HT-29 (cell line): Measurements from ENCODE around the gene AP3S2. TPM values are rescaled to one million over a fixed set of nuclear protein-coding genes. Genes with fewer than 3 reads are reported as not detected.
"Not testable (repeated sequence)": the region's sequence is repeated elsewhere in the genome, so short reads cannot be mapped to it uniquely, and the experiment has no call there.

ENCODE experiments used
- DNase-seq: peaks from one replicate; pipeline ENCODE4 v3.0.0-alpha.2; 2015; ENCODE audit warnings: low spot score
- total RNA-seq: library from RNA; depleted of rRNA; stranded (reverse); fragments of >200 nt; shearing (Covaris generic); gene quantifications from 2 replicates; pipeline ENCODE4 v1.2.3, GENCODE V29; 2014

The AP3S2 gene
- total RNA-seq, 1 experiment from 2014 or later, result 36.2 TPM

DNA sequence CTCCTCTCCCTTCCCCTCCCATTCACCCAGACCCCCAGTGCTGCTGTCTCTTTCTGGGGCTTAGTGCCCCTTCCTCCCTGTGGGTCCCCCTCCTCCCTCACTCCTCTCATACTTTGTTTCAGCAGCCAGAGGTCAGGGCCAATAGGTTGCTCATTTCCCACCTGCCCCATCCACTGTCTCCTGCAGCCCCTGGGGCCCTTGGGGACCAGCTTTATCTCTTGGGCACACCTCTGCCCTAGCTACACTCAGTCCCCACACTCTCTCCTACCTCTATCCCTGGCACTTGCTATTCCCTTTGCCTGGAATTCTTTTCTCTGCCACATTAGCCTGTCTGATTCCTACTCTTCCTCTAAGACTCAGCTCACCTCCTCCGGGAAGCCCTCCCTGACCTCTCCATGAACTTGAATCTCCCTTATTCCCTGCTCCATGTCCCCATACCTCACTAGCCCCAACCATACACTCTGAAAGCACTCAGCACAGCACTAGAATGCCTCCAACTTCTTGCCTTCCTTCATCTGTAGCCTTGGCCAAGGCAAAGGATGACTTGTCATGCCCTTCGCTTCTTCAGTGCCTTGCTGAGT lies 93.8 kb downstream of the AP3S2 start:
- no peak for DNase-seq

DNA sequence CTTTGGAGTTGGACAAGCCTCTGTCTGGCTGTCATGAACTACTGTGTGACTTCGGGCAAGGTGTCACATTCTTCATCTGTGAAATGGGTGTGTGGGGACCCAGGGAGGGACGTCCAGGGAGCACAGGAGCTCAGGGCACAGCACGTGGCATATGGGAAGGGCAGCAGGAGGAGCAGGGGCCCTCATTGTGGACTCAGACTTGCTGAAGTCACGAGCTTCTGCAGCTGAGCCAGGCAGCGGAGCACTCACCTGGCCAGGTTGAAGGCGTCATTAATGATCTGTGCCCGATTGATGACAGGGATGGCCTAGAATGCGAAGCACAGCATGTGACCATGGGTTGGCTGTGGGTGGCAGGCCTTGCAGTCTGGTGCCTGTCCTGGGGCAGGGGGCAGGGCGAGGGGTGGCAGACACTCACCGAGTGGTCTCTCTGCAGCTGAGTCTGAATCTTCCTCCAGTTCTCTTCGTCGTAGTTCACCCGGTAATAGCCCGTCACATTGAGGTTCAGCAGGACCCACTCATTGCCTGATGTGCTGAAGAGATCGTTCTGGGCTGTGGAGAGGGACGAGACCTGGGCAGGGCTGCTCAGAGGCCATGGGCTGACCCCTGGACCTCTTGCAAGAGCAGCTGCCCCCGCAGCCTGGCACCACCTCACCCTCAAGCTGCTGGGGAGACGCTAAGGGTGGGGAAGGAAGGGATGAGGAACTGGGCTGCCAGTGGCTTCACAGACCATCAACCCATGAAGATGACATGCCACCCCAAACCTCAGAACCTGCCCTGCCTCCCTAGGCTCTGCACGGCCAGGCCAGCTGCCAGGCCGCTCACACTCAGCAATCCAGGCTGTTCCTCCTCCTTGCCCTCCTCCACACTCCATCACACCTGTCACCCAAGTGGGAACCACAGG lies 94.5 kb downstream of the AP3S2 start:
- DNase-seq, result no peak

DNA sequence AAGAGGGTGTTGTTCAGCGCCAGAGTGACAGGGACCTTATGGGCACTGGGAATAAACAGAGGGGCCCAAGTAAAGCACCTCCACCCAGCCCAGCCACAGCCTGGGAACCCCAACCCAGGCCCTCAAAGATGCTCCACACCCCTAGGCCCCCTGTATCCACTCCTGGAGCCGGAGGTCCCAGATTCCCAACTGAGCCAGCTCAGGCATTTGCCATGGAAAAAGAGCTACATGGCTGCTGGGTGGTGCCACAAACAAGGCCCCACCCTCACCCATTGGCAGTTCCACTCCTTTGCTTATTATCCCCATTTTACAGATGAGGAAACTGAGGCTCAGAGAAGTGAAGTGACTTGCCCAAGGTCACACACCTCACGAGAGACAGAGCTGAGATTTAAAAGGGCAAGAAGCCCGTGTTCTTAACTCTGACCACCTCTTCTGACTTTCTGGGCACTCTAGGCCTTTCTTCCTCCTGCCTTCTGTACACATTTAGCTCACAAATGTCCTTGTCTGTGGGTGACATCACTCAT lies 96.1 kb downstream of the AP3S2 start:
- no peak for DNase-seq

DNA sequence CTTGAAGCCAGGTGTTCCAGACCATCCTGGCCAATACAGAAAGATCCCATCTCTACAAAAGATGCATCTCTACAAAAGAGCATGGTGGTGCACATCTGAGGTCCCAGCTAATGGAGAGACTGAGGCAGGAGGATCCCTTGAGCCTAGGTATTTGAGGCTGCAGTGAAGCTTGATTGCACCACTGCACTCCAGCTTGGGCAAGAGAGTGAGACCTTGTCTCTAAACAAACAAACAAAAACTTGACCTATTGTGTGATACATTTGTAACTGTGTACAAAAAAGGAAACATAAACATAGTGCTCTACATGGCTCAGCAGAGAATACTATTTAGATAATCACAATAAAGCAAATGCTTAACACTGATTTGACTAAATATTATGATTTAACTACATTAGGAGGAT lies 97.8 kb downstream of the AP3S2 start:
- DNase-seq, result no peak

DNA sequence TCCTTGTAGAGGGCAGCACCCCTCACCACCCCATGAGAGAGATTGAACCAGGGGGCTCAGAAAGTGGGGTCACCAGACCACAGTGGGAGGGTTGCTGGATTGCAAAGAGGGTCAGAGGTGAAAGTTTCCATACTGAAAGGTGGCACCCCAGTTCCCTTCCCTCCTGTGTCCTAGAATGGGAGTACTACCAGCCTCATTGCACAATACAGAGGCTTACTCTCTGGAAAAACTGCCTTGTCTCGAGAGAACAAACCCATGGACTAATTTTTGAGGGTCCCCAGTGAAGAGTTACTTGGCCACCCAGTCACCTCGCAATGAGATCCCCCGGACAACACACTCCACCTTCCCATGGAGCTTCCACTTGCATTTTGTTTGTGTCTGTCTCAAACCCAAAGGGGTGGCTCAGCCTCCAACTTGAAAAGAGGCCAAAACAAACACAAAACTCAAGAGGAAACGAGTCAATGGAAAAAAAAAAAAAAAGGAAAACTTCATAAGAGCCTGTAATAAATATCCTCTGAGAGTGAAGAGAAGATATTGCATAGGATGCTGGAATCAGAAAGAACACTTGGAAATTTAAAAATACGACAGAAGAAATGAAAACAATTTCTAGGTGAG lies 99.1 kb downstream of the AP3S2 start:
- no peak for DNase-seq

DNA sequence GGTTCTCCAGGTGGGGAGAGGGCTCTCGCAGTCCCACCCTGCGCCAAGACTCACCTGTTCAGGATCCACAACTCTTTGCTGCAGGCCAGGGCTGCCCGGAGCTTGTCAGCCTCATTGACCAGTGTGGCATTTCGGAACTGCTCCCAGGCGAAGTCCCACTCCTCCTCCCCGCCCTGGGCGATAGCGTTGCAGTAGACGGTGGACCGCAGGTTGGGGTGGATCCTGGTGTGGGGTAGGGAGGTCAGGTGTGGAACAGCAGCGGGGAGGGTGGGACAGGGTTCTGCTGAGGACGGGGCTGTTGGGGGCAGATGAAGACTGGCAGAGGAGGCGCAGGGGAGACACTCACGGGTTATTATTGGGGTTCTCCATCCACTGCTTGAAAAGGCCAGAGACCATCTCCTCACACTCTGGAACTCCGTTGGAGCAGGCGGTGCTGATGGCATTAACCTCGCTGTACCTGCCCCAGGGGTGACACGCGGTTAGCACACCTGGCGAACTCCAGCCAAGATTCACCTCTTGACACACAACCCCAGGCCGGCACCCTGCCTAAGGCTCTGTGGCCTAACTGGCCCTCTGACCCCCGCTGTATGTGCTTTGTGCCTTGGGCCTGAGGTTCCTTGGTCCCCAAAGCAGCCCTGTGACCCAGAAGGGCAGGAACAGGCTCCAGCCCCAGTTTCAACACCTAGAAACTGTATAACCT lies 101.5 kb downstream of the AP3S2 start:
- DNase-seq, result no peak

DNA sequence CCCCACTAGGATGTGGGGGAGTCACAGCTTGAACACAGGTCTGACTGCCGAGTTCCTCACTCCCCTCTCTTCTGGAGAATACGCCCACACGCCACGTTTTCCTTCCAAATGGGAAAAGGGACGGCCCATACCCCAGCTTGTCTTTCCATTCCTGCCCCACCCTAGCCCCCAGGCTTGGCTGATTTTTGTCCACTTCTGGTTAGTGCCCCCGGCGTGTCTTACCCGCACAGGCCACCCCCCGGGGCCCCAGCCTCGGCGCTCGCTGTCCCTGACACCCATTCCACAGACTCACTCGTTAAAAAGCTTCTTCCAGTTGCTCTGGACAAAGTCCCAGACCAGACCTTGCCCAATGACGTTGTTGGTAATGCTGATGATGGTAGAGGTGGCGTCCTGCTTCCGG lies 103.1 kb downstream of the AP3S2 start:
- DNase-seq, result no peak

DNA sequence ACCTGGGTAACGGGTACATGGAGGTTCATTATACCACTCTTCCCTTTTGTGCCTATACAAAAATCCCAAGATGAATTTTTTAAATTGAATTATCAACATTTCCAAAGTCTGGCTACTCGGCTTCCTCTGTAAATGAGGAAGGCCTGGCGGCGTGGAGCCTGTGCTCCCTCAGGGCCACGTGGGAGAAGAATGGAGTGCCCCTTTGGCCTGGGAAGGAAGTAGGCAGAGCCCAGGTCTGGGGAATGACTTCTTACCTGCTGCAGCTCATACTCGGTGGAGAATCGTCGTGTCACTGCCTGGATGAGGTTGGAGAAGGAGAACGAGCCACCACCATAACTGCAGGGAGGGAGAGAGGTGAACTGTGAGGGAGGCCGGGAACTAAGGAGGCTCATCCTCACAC lies 103.6 kb downstream of the AP3S2 start:
- no peak for DNase-seq

DNA sequence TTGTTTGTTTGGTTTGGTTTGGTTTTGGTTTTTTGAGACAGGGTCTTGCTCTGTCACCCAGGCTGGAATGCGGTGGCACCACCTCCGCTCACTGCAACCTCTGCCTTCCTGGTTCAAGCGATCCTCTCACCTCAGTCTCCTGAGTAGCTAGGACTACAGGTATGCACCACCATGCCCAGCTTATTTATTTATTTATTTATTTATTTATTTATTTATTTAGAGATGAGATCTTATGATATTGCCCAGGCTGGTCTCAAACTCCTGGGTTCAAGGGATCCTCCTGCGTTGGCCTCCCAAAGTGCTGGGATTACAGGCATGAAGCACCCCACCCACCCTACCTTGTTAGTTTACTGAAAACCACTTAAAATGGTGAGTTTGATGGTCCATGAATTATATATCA lies 105.2 kb downstream of the AP3S2 start:
- not testable (repeated sequence) for DNase-seq

DNA sequence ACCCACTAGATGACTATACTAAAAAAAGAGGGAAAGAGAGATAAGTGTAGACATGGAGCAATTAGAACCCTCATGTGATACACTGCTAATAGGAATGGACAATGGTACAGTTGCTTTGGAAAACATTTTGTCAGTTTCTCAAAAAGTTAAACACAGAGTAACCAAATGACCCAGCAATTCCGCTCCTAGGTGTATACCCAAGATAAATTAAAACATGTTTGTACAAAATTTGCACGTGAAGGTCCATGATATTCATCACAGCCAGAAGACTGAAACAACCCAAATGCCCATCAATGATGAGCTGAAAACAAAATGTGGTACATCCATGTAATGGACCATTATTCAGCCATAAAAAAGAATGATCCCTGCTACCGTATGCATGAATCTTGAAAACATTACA lies 105.8 kb downstream of the AP3S2 start:
- no peak for DNase-seq

DNA sequence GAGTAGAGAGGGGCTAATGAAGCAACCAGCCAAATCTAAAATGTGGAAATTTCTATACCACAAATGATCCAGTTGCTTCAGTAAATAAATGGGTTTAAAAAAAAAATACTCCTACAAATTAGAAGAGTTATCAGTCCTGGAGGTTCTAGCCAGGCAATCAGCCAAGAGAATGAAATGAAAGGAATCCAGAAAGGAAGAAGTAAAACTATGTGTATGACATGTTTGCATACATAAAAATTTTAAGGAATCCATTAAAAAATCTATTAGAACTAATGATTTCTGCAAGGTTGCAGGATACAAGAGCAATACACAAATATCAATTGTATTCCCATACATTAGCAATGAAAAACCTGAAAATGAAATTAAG lies 108.0 kb downstream of the AP3S2 start:
- no peak for DNase-seq

DNA sequence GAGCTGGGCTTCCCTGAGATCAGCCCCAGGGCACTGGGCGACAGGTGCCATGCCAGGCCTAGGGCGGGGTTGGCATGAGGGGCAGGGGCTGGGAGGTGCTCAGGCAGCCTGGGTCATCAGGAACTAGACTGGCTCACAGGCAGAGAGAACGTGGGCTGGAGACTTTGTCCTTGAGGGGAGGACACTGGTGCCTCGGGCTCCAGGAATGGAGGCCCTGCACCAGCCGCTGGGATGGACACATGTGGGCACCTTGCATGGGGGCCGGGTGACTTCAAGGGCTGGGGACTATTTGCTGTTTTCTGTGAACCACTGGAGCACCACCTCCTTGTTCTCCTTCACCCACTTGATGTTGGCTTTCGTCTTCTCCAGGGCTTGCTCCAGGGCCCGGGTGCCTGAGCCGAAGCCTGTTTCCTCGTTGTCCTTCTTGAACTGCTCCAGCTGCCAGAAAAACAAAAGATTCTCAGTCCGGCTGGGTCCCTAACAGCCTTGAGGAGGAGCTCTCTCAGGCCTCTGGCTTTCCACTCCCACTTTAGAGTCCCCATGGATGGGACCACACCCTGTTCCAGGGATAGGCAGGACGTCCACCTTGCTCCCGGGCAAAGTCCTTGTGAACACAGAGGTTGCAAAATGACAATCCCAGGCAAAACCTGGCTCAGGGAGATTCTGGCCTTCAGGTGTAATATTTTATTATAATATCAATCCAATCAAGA lies 108.6 kb downstream of the AP3S2 start:
- peak; percentile 72 for DNase-seq

DNA sequence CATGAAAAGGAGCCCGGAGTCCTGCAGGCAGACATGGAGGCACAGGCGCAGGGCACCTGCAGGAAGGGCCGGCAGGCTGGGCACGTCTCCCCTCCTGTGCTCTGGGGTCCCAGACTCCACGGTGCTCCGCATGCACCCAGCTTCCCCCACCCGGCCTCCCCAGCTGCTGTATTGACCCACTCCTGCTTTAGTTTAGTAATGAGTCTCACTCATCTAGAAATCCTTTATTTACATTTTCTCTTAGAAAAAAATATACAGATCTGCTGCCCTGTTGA lies 109.2 kb downstream of the AP3S2 start:
- DNase-seq, result no peak

DNA sequence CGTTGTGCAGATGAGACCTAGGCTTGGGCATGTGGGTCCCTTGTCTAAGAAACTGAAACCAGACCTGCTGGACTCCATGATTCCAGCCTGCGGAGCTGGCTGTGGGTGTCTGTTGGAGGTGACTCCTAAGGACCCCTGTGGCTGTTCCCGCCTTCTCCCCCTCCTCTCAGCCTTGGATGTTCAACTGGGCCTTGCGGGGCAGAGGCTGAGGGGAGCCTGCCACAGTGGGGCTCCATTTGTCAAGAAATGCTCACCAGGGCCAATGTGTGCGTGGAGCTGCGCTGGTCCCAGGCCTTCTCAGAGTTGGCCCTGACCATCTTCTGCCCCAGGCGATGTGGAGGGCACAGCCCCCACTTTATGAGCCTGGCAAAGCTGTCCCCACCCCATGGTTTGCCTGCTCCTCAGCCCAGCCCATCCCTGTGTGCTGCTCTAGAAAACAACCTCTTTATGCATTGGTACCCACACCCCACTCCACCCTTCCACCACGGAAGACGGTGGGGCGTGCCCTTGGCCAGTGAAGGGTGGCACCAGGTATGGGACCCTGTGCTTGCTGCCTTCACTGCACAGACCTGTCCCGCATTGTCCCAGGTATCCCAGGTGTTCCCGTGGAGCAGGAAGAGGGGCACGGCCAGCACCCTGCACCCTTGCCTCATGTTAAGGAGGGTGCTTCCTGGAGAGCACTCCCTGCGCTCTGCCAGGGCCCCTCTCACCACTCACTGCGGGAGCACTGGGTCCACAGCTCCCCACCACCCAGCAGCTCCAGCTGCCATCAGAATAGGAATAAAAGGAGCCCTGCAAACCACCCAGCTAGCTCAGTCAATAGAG lies 109.7 kb downstream of the AP3S2 start:
- DNase-seq, result no peak

DNA sequence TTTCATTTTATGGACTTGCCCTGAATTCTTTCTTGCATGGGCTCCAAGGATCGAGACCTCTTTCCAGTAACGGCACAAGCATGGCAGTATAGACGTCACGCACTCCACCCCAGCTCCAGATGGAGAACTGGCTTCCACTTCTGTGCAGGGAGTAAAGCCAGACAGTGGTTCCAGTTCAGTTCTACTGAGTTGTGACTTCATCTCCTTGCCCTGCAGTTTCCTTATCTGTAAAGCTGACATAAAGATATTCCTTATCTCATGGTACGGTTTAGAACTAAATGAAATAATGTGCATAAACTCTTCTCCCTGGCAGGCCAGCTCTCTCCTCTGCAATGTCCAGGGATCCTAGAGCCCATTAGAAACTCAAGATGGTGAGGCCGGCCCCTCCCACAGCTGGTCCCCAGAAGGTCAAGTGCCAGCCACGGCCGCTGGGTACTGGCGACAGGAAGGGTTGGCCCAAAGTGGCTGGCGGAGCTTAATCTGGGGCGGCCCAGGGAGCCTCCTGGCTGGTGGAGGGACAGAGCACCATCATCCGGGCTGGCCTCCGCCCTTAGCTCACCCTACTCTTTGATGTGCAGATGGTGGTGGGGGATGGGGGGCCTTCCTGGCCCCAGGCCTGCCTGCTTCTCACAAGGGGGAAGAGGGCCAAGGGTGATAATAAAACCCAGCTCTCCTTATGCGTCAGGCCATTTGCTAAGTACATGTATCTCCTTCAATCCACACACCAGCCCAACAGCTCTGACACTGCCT lies 110.5 kb downstream of the AP3S2 start:
- DNase-seq, result no peak

DNA sequence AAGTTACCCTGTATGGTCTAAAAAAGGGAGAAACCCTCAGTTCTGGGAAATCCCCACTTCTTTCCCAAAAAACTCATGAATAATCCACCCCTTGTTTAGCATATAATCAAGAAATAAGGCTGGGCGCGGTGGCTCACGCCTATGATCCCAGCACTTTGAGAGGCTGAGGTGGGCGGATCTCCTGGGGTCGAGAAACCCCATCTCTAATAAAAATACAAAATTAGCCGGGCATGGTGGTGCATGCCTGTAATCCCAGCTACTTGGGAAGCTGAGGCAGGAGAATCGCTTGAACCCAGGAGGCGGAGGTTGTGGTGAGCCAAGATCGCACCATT lies 111.2 kb downstream of the AP3S2 start:
- DNase-seq, result not testable (repeated sequence)

DNA sequence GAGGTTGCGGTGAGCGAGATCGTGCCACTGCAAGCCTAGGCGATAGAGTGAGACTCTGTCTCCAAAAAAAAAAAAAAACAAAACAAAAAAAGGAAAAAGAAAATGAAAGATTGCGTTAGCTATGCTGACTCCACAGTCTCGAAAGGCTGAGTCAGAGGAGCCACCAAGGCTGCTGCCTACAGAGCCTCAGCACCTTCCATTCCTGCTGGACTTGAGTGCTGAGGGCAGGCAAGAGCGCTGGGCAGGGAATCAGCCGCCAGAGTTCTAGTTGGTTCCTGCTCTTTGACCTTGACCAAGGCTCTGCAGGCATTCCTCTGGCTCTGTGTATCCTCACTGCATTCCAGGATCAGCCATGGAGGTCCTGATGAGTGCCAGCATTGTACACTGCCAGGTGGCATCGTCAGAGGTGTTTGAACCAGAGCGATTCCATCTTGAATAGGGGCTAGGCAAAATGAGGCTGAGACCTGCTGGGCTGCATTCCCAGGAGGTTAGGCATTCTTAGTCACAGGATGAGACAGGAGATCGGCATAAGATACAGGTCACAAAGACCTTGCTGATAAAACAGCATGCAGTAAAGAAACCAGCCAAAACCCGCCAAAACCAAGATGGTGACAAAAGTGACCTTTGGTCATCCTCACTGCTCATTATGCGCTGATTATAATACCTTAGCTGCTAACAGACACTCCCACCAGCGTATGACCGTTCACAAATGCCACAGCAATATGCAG lies 111.7 kb downstream of the AP3S2 start:
- DNase-seq, result peak; percentile 61

DNA sequence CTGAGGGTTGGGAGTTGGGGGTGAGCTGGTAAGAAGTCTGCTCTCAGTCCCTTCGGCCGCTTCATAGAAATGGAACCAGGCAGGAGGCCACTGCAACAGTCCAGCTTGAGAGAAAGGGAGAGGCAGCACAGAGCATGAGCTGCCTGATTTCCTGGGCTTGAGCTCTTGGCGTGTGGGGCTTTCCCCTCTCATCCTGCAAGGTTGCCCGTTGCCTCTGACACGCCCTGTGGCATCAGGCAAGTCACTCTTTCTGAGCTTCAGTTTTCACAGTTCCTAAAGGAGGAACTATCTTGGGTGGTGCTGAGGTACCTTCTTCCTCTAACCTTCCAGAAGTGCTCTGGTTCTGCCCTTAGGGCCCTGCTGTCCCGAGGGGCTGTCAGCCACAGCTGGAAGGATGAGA lies 112.7 kb downstream of the AP3S2 start:
- no peak for DNase-seq

DNA sequence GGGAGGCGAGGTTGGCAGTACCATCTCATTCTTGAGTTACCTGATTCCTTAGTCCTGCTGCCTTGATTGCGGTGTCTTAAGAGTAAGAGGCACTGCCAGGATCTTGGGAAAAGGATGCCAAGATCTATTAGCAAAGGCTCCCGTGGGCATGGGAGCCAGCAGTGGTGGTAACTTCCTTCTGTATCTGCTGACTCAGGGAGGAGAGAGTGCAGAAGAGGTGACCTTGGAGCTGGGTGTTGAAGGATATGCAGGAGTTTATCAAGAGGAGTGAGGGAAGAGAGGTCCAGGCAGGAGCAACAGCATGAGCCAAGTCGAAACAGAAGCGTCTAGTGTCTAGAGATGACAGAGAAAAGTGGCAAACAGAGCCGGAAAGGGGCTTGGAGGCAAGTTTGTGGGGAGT lies 113.2 kb downstream of the AP3S2 start:
- DNase-seq, result no peak
